ENCODE measurements around the gene FRMD3.
A peak's percentile ranks its signal among the peaks of the same experiment; 100 is the strongest.

FRMD3 gene

GRCh38 chr9:83339435-83339834 lies 198.8 kb downstream of the FRMD3 start:
- Mint-ChIP-seq H3K27ac (no peak overlapping the region), H3K36me3 (no peaks in the 10 kb centered on the region)
- no peak for DNase-seq (ENCODE audit: low spot score in 2 of 2)

GRCh38 chr9:83336706-83337105 lies 201.5 kb downstream of the FRMD3 start:
- Mint-ChIP-seq H3K4me3 (no peak overlapping the region), H3K27ac (no peak overlapping the region), H3K4me1 (peaks cover 7% of the 10 kb centered on the region), H3K9me3 (no peaks in the 10 kb centered on the region), H3K36me3 (no peaks in the 10 kb centered on the region)
- DNase-seq (ENCODE audit: low spot score in 2 of 2), result no peak
- ATAC-seq, result no peak

More at GRCh38 chr9:83339435-83339834, 198.8 kb downstream of the FRMD3 start:
- H3K4me1 Mint-ChIP-seq, result peaks cover 1% of the 10 kb centered on the region
- H3K4me3 Mint-ChIP-seq, result no peak overlapping the region
- no peak for ATAC-seq
- H3K9me3 Mint-ChIP-seq, result no peaks in the 10 kb centered on the region

- H3K9me3 Mint-ChIP-seq, result no peaks in the 10 kb centered on the region
- H3K4me1 Mint-ChIP-seq, result peaks cover 7% of the 10 kb centered on the region
- peak; percentile 73 for ATAC-seq
- peak; percentile 64 to 83 for DNase-seq (ENCODE audit: low spot score in 2 of 2)
- no peak overlapping the region for H3K4me3 Mint-ChIP-seq
- H3K27ac Mint-ChIP-seq, result no peak overlapping the region
- no peaks in the 10 kb centered on the region for H3K36me3 Mint-ChIP-seq
Observed at GRCh38 chr9:83334320-83334719, 203.9 kb downstream of the FRMD3 start.

GRCh38 chr9:83330207-83331196 lies 207.7 kb downstream of the FRMD3 start:
- Mint-ChIP-seq H3K4me1 (peaks cover 7% of the 10 kb centered on the region), H3K9me3 (no peaks in the 10 kb centered on the region), H3K27ac (no peak overlapping the region), H3K36me3 (no peaks in the 10 kb centered on the region), H3K4me3 (no peak overlapping the region)
- no peak for ATAC-seq
- no peak for DNase-seq (ENCODE audit: low spot score in 2 of 2)

- H3K36me3 Mint-ChIP-seq, result no peaks in the 10 kb centered on the region
- H3K9me3 Mint-ChIP-seq, result no peaks in the 10 kb centered on the region
- DNase-seq (ENCODE audit: low spot score in 2 of 2) (no peak), ATAC-seq (no peak)
- no peaks in the 10 kb centered on the region for H3K4me1 Mint-ChIP-seq
- no peak overlapping the region for H3K4me3 Mint-ChIP-seq
- no peak overlapping the region for H3K27ac Mint-ChIP-seq
Observed at GRCh38 chr9:83327750-83328622, 210.2 kb downstream of the FRMD3 start.

GRCh38 chr9:83327323-83327722 lies 210.9 kb downstream of the FRMD3 start:
- H3K4me1 Mint-ChIP-seq, result no peaks in the 10 kb centered on the region
- no peak overlapping the region for H3K27ac Mint-ChIP-seq
- DNase-seq (ENCODE audit: low spot score in 2 of 2), result no peak
- peaks cover 3% of the 10 kb centered on the region for H3K9me3 Mint-ChIP-seq
- no peak overlapping the region for H3K4me3 Mint-ChIP-seq
- H3K36me3 Mint-ChIP-seq, result no peaks in the 10 kb centered on the region
- ATAC-seq, result no peak

- no peak overlapping the region for H3K4me3 Mint-ChIP-seq
- H3K27ac Mint-ChIP-seq, result no peak overlapping the region
- no peak for DNase-seq (ENCODE audit: low spot score in 2 of 2)
- H3K36me3 Mint-ChIP-seq, result no peaks in the 10 kb centered on the region
- no peak for ATAC-seq
- H3K9me3 Mint-ChIP-seq, result peaks cover 13% of the 10 kb centered on the region
- no peaks in the 10 kb centered on the region for H3K4me1 Mint-ChIP-seq
Observed at GRCh38 chr9:83323148-83323547, 215.1 kb downstream of the FRMD3 start.

GRCh38 chr9:83322438-83322837 lies 215.8 kb downstream of the FRMD3 start:
- no peak overlapping the region for H3K27ac Mint-ChIP-seq
- H3K36me3 Mint-ChIP-seq, result no peaks in the 10 kb centered on the region
- peaks cover 13% of the 10 kb centered on the region for H3K9me3 Mint-ChIP-seq
- no peaks in the 10 kb centered on the region for H3K4me1 Mint-ChIP-seq
- H3K4me3 Mint-ChIP-seq, result no peak overlapping the region
- ATAC-seq (no peak), DNase-seq (ENCODE audit: low spot score in 2 of 2) (no peak)

GRCh38 chr9:83317244-83317643 lies 221.0 kb downstream of the FRMD3 start:
- Mint-ChIP-seq H3K9me3 (peaks cover 10% of the 10 kb centered on the region), H3K27ac (no peak overlapping the region), H3K4me1 (no peaks in the 10 kb centered on the region), H3K4me3 (no peak overlapping the region), H3K36me3 (no peaks in the 10 kb centered on the region)
- no peak for ATAC-seq
- no peak for DNase-seq (ENCODE audit: low spot score in 2 of 2)

GRCh38 chr9:83315649-83316048 lies 222.6 kb downstream of the FRMD3 start:
- Mint-ChIP-seq H3K36me3 (no peaks in the 10 kb centered on the region), H3K9me3 (peaks cover 5% of the 10 kb centered on the region), H3K27ac (no peak overlapping the region), H3K4me1 (no peaks in the 10 kb centered on the region), H3K4me3 (no peak overlapping the region)
- no peak for DNase-seq (ENCODE audit: low spot score in 2 of 2)
- no peak for ATAC-seq

- no peaks in the 10 kb centered on the region for H3K36me3 Mint-ChIP-seq
- H3K4me1 Mint-ChIP-seq, result no peaks in the 10 kb centered on the region
- DNase-seq (ENCODE audit: low spot score in 2 of 2), result no peak
- no peaks in the 10 kb centered on the region for H3K9me3 Mint-ChIP-seq
- no peak overlapping the region for H3K4me3 Mint-ChIP-seq
- H3K27ac Mint-ChIP-seq, result no peak overlapping the region
- no peak for ATAC-seq
Observed at GRCh38 chr9:83313781-83314180, 224.4 kb downstream of the FRMD3 start.

GRCh38 chr9:83312537-83312936 lies 225.7 kb downstream of the FRMD3 start:
- no peak for ATAC-seq
- no peaks in the 10 kb centered on the region for H3K4me1 Mint-ChIP-seq
- H3K36me3 Mint-ChIP-seq, result no peaks in the 10 kb centered on the region
- no peak overlapping the region for H3K4me3 Mint-ChIP-seq
- H3K27ac Mint-ChIP-seq, result no peak overlapping the region
- no peaks in the 10 kb centered on the region for H3K9me3 Mint-ChIP-seq
- no peak for DNase-seq (ENCODE audit: low spot score in 2 of 2)

- no peaks in the 10 kb centered on the region for H3K36me3 Mint-ChIP-seq
- no peak for ATAC-seq
- H3K27ac Mint-ChIP-seq, result no peak overlapping the region
- no peaks in the 10 kb centered on the region for H3K9me3 Mint-ChIP-seq
- DNase-seq (ENCODE audit: low spot score in 2 of 2), result no peak
- no peak overlapping the region for H3K4me3 Mint-ChIP-seq
- no peaks in the 10 kb centered on the region for H3K4me1 Mint-ChIP-seq
Observed at GRCh38 chr9:83307066-83307724, 231.0 kb downstream of the FRMD3 start.

- H3K9me3 Mint-ChIP-seq, result no peaks in the 10 kb centered on the region
- DNase-seq (ENCODE audit: low spot score in 2 of 2) (no peak), ATAC-seq (no peak)
- no peaks in the 10 kb centered on the region for H3K36me3 Mint-ChIP-seq
- no peak overlapping the region for H3K4me3 Mint-ChIP-seq
- H3K4me1 Mint-ChIP-seq, result peaks cover 4% of the 10 kb centered on the region
- no peak overlapping the region for H3K27ac Mint-ChIP-seq
Observed at GRCh38 chr9:83304686-83305085, 233.5 kb downstream of the FRMD3 start.

GRCh38 chr9:83299571-83299970 lies 238.6 kb downstream of the FRMD3 start:
- no peaks in the 10 kb centered on the region for H3K9me3 Mint-ChIP-seq
- H3K27ac Mint-ChIP-seq, result peak overlapping the region; percentile 55
- H3K4me1 Mint-ChIP-seq, result peaks cover 9% of the 10 kb centered on the region
- ATAC-seq (peak; percentile 92), DNase-seq (ENCODE audit: low spot score in 2 of 2) (no peak)
- H3K4me3 Mint-ChIP-seq, result no peak overlapping the region
- no peaks in the 10 kb centered on the region for H3K36me3 Mint-ChIP-seq

Measured in stimulated activated effector memory CD8-positive, alpha-beta T cell treated with anti-CD3 and anti-CD28 coated beads, Interleukin-12 subunit alpha, Interleukin-12 subunit beta, amount 100 ng/mL, for 72 hours (primary cell).